ENCODE data around the gene RUFY3. TPM values are rescaled to one million over a fixed set of nuclear protein-coding genes. Genes with fewer than 3 reads are reported as not detected.
"Not testable (repeated sequence)": the region's sequence is repeated elsewhere in the genome, so short reads cannot be mapped to it uniquely, and the experiment has no call there.

RUFY3 gene
- total RNA-seq, 2 donors from 2014 or later = 27.6 to 30.2 TPM

GRCh38 chr4:70831293-70831692, 109.5 kb downstream of the RUFY3 start:
- Mint-ChIP-seq H3K4me3 (no peak overlapping the region), H3K4me1 (ENCODE audit: low read depth) (peaks cover 12% of the 10 kb centered on the region), H3K27ac (no peak overlapping the region), H3K36me3 (ENCODE audit: insufficient read depth in 2 of 2) (peaks cover 17 to 37% of the 10 kb centered on the region in 2 donors), H3K27me3 (ENCODE audit: low read depth) (no peaks in the 10 kb centered on the region), H3K9me3 (no peaks in the 10 kb centered on the region)
- DNase-seq = no peak
- ATAC-seq (replicated peaks in 1 of 2) = peak in 1 of 2 donors; percentile 53

- Mint-ChIP-seq H3K9me3 (no peaks in the 10 kb centered on the region), H3K36me3 (ENCODE audit: insufficient read depth in 2 of 2) (peaks cover 18 to 38% of the 10 kb centered on the region in 2 donors), H3K4me1 (ENCODE audit: low read depth) (peaks cover 28% of the 10 kb centered on the region), H3K27me3 (ENCODE audit: low read depth) (no peaks in the 10 kb centered on the region), H3K4me3 (no peak overlapping the region), H3K27ac (no peak overlapping the region)
- no peak for ATAC-seq (replicated peaks in 1 of 2)
- DNase-seq = no peak
Observed at GRCh38 chr4:70833675-70834074, 111.9 kb downstream of the RUFY3 start.

- Mint-ChIP-seq H3K27ac (peak overlapping the region; percentile 79), H3K27me3 (ENCODE audit: low read depth) (no peaks in the 10 kb centered on the region), H3K4me3 (peak overlapping the region; percentile 96 to 99), H3K4me1 (ENCODE audit: low read depth) (peaks cover 32% of the 10 kb centered on the region), H3K36me3 (ENCODE audit: insufficient read depth in 2 of 2) (peaks cover 19 to 29% of the 10 kb centered on the region in 2 donors), H3K9me3 (no peaks in the 10 kb centered on the region)
- no peak for DNase-seq
- ATAC-seq (replicated peaks in 1 of 2) = no peak
Observed at GRCh38 chr4:70836081-70836480, 114.3 kb downstream of the RUFY3 start.

- Mint-ChIP-seq H3K4me1 (ENCODE audit: low read depth) (peaks cover 47% of the 10 kb centered on the region), H3K36me3 (ENCODE audit: insufficient read depth in 2 of 2) (peaks cover 11 to 15% of the 10 kb centered on the region in 2 donors), H3K4me3 (peak overlapping the region; percentile 96 to 99), H3K27me3 (ENCODE audit: low read depth) (no peaks in the 10 kb centered on the region), H3K27ac (peak overlapping the region; percentile 94), H3K9me3 (no peaks in the 10 kb centered on the region)
- ATAC-seq (replicated peaks in 1 of 2) = no peak
- DNase-seq = no peak
Observed at GRCh38 chr4:70838204-70838603, 116.4 kb downstream of the RUFY3 start.

GRCh38 chr4:70838666-70839588, 117.2 kb downstream of the RUFY3 start:
- Mint-ChIP-seq H3K4me1 (ENCODE audit: low read depth) (peaks cover 54% of the 10 kb centered on the region), H3K27ac (peak overlapping the region; percentile 94), H3K9me3 (no peaks in the 10 kb centered on the region), H3K36me3 (ENCODE audit: insufficient read depth in 2 of 2) (peaks cover 10 to 13% of the 10 kb centered on the region in 2 donors), H3K27me3 (ENCODE audit: low read depth) (no peaks in the 10 kb centered on the region), H3K4me3 (peak overlapping the region; percentile 96 to 99)
- ATAC-seq (replicated peaks in 1 of 2) (peak; percentile 59 to 60), DNase-seq (peak; percentile 73)

- H3K4me1 Mint-ChIP-seq (ENCODE audit: low read depth) = peaks cover 60% of the 10 kb centered on the region
- H3K27me3 Mint-ChIP-seq (ENCODE audit: low read depth) = no peaks in the 10 kb centered on the region
- peaks cover 10 to 11% of the 10 kb centered on the region in 2 donors for H3K36me3 Mint-ChIP-seq (ENCODE audit: insufficient read depth in 2 of 2)
- H3K9me3 Mint-ChIP-seq = no peaks in the 10 kb centered on the region
- H3K4me3 Mint-ChIP-seq = peak within 1 kb of the TSS; percentile 96 to 99
- ATAC-seq (replicated peaks in 1 of 2) (peak; percentile 89 to 90), DNase-seq (peak; percentile 96 to 97)
- H3K27ac Mint-ChIP-seq = peak within 1 kb of the TSS; percentile 94
Observed at GRCh38 chr4:70839589-70840093, 117.9 kb downstream of the RUFY3 start, which contains the start of gene GRSF1. Gene GRSF1, minus strand, starts transcription at chr4:70839890. Its CDS starts 63 bp downstream, at chr4:70839827.

GRCh38 chr4:70840137-70840536, 118.4 kb downstream of the RUFY3 start:
- ATAC-seq (replicated peaks in 1 of 2) (peak; percentile 32 to 47), DNase-seq (peak; percentile 83 to 86)
- H3K27me3 Mint-ChIP-seq (ENCODE audit: low read depth); H3K9me3 Mint-ChIP-seq; H3K27ac Mint-ChIP-seq; H3K36me3 Mint-ChIP-seq (ENCODE audit: insufficient read depth in 2 of 2): not testable (repeated sequence)
- peak overlapping the region in 1 of 2 donors; percentile 22 for H3K4me3 Mint-ChIP-seq
- peaks cover 60% of the 10 kb centered on the region for H3K4me1 Mint-ChIP-seq (ENCODE audit: low read depth)

GRCh38 chr4:70840631-70841030, 118.9 kb downstream of the RUFY3 start:
- not testable (repeated sequence) for ATAC-seq (replicated peaks in 1 of 2); H3K27me3 Mint-ChIP-seq (ENCODE audit: low read depth); H3K36me3 Mint-ChIP-seq (ENCODE audit: insufficient read depth in 2 of 2); H3K4me3 Mint-ChIP-seq; DNase-seq; H3K9me3 Mint-ChIP-seq
- Mint-ChIP-seq H3K4me1 (ENCODE audit: low read depth) (peaks cover 60% of the 10 kb centered on the region), H3K27ac (peak overlapping the region; percentile 15)

- Mint-ChIP-seq H3K4me3 (peak overlapping the region; percentile 5 to 62), H3K27ac (peak overlapping the region; percentile 19)
Observed at GRCh38 chr4:70841211-70841610, 119.4 kb downstream of the RUFY3 start.

GRCh38 chr4:70841951-70842350, 120.2 kb downstream of the RUFY3 start:
- peaks cover 2 to 4% of the 10 kb centered on the region in 2 donors for H3K36me3 Mint-ChIP-seq (ENCODE audit: insufficient read depth in 2 of 2)

More at GRCh38 chr4:70841211-70841610, 119.4 kb downstream of the RUFY3 start:
- no peak for ATAC-seq (replicated peaks in 1 of 2)
- Mint-ChIP-seq H3K36me3 (ENCODE audit: insufficient read depth in 2 of 2) (peaks cover 6 to 7% of the 10 kb centered on the region in 2 donors), H3K9me3 (no peaks in the 10 kb centered on the region), H3K4me1 (ENCODE audit: low read depth) (peaks cover 60% of the 10 kb centered on the region), H3K27me3 (ENCODE audit: low read depth) (no peaks in the 10 kb centered on the region)
- no peak for DNase-seq

GRCh38 chr4:70842761-70843435, 121.1 kb downstream of the RUFY3 start:
- no peaks in the 10 kb centered on the region for H3K27me3 Mint-ChIP-seq (ENCODE audit: low read depth)
- H3K36me3 Mint-ChIP-seq (ENCODE audit: insufficient read depth in 2 of 2) = peaks cover 0 to 4% of the 10 kb centered on the region in 2 donors
- ATAC-seq (replicated peaks in 1 of 2) (peak; percentile 6 to 28), DNase-seq (no peak)
- H3K4me1 Mint-ChIP-seq (ENCODE audit: low read depth) = peaks cover 51% of the 10 kb centered on the region
- peak overlapping the region; percentile 39 to 52 for H3K4me3 Mint-ChIP-seq
- peak overlapping the region; percentile 22 for H3K27ac Mint-ChIP-seq
- no peaks in the 10 kb centered on the region for H3K9me3 Mint-ChIP-seq

More at GRCh38 chr4:70841951-70842350, 120.2 kb downstream of the RUFY3 start:
- peak overlapping the region; percentile 22 for H3K27ac Mint-ChIP-seq
- no peaks in the 10 kb centered on the region for H3K9me3 Mint-ChIP-seq
- no peak overlapping the region for H3K4me3 Mint-ChIP-seq
- H3K4me1 Mint-ChIP-seq (ENCODE audit: low read depth) = peaks cover 53% of the 10 kb centered on the region
- ATAC-seq (replicated peaks in 1 of 2) (no peak), DNase-seq (no peak)
- no peaks in the 10 kb centered on the region for H3K27me3 Mint-ChIP-seq (ENCODE audit: low read depth)

GRCh38 chr4:70844180-70844579, 122.4 kb downstream of the RUFY3 start:
- Mint-ChIP-seq H3K27ac (no peak overlapping the region), H3K27me3 (ENCODE audit: low read depth) (no peaks in the 10 kb centered on the region), H3K4me1 (ENCODE audit: low read depth) (peaks cover 41% of the 10 kb centered on the region), H3K4me3 (peak overlapping the region; percentile 29 to 45), H3K36me3 (ENCODE audit: insufficient read depth in 2 of 2) (no peaks in the 10 kb centered on the region), H3K9me3 (no peaks in the 10 kb centered on the region)
- no peak for ATAC-seq (replicated peaks in 1 of 2)
- DNase-seq = peak in 1 of 2 donors; percentile 36

- no peaks in the 10 kb centered on the region for H3K27me3 Mint-ChIP-seq (ENCODE audit: low read depth)
- DNase-seq = no peak
- no peaks in the 10 kb centered on the region for H3K36me3 Mint-ChIP-seq (ENCODE audit: insufficient read depth in 2 of 2)
- no peak for ATAC-seq (replicated peaks in 1 of 2)
- no peak overlapping the region for H3K4me3 Mint-ChIP-seq
- no peaks in the 10 kb centered on the region for H3K9me3 Mint-ChIP-seq
- H3K4me1 Mint-ChIP-seq (ENCODE audit: low read depth) = peaks cover 3% of the 10 kb centered on the region
- no peak overlapping the region for H3K27ac Mint-ChIP-seq
Observed at GRCh38 chr4:70849291-70849690, 127.5 kb downstream of the RUFY3 start.

Data from activated T-cell treated with anti-CD3 and anti-CD28 coated beads, Interleukin-2, amount 50 U/mL, for 72 hours (primary cell).